ENCODE results near the gene BACE1.

- TF ChIP-seq, protein P1, sequence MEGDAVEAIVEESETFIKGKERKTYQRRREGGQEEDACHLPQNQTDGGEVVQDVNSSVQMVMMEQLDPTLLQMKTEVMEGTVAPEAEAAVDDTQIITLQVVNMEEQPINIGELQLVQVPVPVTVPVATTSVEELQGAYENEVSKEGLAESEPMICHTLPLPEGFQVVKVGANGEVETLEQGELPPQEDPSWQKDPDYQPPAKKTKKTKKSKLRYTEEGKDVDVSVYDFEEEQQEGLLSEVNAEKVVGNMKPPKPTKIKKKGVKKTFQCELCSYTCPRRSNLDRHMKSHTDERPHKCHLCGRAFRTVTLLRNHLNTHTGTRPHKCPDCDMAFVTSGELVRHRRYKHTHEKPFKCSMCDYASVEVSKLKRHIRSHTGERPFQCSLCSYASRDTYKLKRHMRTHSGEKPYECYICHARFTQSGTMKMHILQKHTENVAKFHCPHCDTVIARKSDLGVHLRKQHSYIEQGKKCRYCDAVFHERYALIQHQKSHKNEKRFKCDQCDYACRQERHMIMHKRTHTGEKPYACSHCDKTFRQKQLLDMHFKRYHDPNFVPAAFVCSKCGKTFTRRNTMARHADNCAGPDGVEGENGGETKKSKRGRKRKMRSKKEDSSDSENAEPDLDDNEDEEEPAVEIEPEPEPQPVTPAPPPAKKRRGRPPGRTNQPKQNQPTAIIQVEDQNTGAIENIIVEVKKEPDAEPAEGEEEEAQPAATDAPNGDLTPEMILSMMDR (IDR thresholded peaks at IDR 0.05): no peak
- TF ChIP-seq EZH2phosphoT487 (IDR thresholded peaks at IDR 0.05) (no peak), EZH2 (IDR thresholded peaks at IDR 0.05) (no peak)
Observed at GRCh38 chr11:117303646-117304315, 12.3 kb downstream of the BACE1 start.

All from neural progenitor cell (in vitro differentiated cells).